ENCODE data around the gene TRUB1.

The TRUB1 gene

DNA sequence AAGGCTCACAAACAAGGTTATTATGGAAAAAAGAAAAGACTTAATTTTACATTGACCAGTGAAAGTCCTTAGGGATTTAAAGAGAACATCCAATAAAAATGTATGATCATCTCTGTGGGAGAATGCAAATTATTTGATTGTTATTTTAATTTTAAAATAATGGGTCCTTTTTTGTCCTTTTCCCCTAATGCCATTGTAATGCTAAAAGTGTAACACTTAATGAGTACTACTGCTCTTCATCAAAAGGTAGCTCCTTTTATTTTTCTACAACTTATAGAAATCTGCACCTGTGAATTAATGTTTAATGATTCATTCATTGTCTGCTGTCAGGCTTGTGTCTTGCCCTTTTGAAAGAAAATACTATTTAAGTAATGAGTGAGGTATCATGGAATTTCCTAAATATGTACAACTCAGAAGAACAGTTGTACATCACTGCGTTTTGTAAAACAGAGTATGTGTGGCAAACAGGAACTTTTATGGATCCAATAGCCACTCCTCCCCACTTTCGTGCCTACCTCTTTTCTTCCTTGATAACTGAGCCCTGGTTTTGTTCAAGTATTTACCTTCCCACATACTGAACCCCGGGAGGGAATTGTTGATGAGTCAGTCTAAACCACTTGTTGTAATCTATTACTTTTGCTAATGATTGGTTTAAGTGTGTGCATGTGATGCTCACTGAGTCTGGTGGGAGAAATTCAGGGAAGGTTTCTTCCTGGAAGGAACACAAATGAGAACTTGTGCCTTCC lies 19.9 kb upstream of the TRUB1 start:
- H4K20me1 ChIP-seq (ENCODE audit: control insufficient read depth, insufficient read depth, low read depth, low read length), result no peaks in the 10 kb centered on the region
- no peaks in the 10 kb centered on the region for H3K4me1 ChIP-seq (ENCODE audit: control insufficient read depth, low read length)
- no peaks in the 10 kb centered on the region for H3K79me2 ChIP-seq (ENCODE audit: control insufficient read depth, low read length)
- H3K9me3 ChIP-seq (ENCODE audit: control insufficient read depth, insufficient read depth, low read length), result no peaks in the 10 kb centered on the region
- H3K4me3 ChIP-seq (ENCODE audit: low read length), result no peak overlapping the region
- no peaks in the 10 kb centered on the region for H3K27me3 ChIP-seq (ENCODE audit: control insufficient read depth, low read length)
- H3F3A ChIP-seq (ENCODE audit: control insufficient read depth, insufficient read depth), result no peaks in the 10 kb centered on the region
- no peaks in the 10 kb centered on the region for H3K36me3 ChIP-seq (ENCODE audit: control insufficient read depth, low read length)
- H3K4me2 ChIP-seq (ENCODE audit: low read length), result no peak overlapping the region
- H3K27ac ChIP-seq (ENCODE audit: low read depth, low read length), result no peak overlapping the region
- H3K9me2 ChIP-seq (replicated peaks; ENCODE audit: control insufficient read depth, low read length), result no peaks in the 10 kb centered on the region
- no peak for TF ChIP-seq EZH2phosphoT487 (IDR thresholded peaks at IDR 0.05; ENCODE audit: borderline replicate concordance, low read length)
- TF ChIP-seq, protein P1, sequence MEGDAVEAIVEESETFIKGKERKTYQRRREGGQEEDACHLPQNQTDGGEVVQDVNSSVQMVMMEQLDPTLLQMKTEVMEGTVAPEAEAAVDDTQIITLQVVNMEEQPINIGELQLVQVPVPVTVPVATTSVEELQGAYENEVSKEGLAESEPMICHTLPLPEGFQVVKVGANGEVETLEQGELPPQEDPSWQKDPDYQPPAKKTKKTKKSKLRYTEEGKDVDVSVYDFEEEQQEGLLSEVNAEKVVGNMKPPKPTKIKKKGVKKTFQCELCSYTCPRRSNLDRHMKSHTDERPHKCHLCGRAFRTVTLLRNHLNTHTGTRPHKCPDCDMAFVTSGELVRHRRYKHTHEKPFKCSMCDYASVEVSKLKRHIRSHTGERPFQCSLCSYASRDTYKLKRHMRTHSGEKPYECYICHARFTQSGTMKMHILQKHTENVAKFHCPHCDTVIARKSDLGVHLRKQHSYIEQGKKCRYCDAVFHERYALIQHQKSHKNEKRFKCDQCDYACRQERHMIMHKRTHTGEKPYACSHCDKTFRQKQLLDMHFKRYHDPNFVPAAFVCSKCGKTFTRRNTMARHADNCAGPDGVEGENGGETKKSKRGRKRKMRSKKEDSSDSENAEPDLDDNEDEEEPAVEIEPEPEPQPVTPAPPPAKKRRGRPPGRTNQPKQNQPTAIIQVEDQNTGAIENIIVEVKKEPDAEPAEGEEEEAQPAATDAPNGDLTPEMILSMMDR (IDR thresholded peaks at IDR 0.05; ENCODE audit: low read depth, low read length, poor library complexity, severe bottlenecking), result no peak

GRCh38 chr10:114920459-114920858 lies 17.5 kb upstream of the TRUB1 start:
- TF ChIP-seq, protein P1 (IDR thresholded peaks at IDR 0.05; ENCODE audit: low read depth, low read length, poor library complexity, severe bottlenecking), result no peak
- no peak for TF ChIP-seq EZH2phosphoT487 (IDR thresholded peaks at IDR 0.05; ENCODE audit: borderline replicate concordance, low read length)
- Histone ChIP-seq H4K20me1 (ENCODE audit: control insufficient read depth, insufficient read depth, low read depth, low read length) (no peaks in the 10 kb centered on the region), H3K4me2 (ENCODE audit: low read length) (no peak overlapping the region), H3K4me3 (ENCODE audit: low read length) (no peak overlapping the region), H3K36me3 (ENCODE audit: control insufficient read depth, low read length) (no peaks in the 10 kb centered on the region), H3F3A (ENCODE audit: control insufficient read depth, insufficient read depth) (no peaks in the 10 kb centered on the region), H3K9me3 (ENCODE audit: control insufficient read depth, insufficient read depth, low read length) (no peaks in the 10 kb centered on the region), H3K27me3 (ENCODE audit: control insufficient read depth, low read length) (peaks cover 3% of the 10 kb centered on the region), H3K9me2 (replicated peaks; ENCODE audit: control insufficient read depth, low read length) (no peaks in the 10 kb centered on the region), H3K79me2 (ENCODE audit: control insufficient read depth, low read length) (no peaks in the 10 kb centered on the region), H3K27ac (ENCODE audit: low read depth, low read length) (no peak overlapping the region), H3K4me1 (ENCODE audit: control insufficient read depth, low read length) (no peaks in the 10 kb centered on the region)

- no peaks in the 10 kb centered on the region for H3K9me3 ChIP-seq (ENCODE audit: control insufficient read depth, insufficient read depth, low read length)
- no peaks in the 10 kb centered on the region for H3K36me3 ChIP-seq (ENCODE audit: control insufficient read depth, low read length)
- H3F3A ChIP-seq (ENCODE audit: control insufficient read depth, insufficient read depth), result no peaks in the 10 kb centered on the region
- no peak overlapping the region for H3K27ac ChIP-seq (ENCODE audit: low read depth, low read length)
- H3K9me2 ChIP-seq (replicated peaks; ENCODE audit: control insufficient read depth, low read length), result no peaks in the 10 kb centered on the region
- no peaks in the 10 kb centered on the region for H3K79me2 ChIP-seq (ENCODE audit: control insufficient read depth, low read length)
- TF ChIP-seq, protein P1 (IDR thresholded peaks at IDR 0.05; ENCODE audit: low read depth, low read length, poor library complexity, severe bottlenecking), result no peak
- TF ChIP-seq EZH2phosphoT487 (IDR thresholded peaks at IDR 0.05; ENCODE audit: borderline replicate concordance, low read length), result no peak
- peaks cover 13% of the 10 kb centered on the region for H3K27me3 ChIP-seq (ENCODE audit: control insufficient read depth, low read length)
- H3K4me3 ChIP-seq (ENCODE audit: low read length), result no peak overlapping the region
- H3K4me2 ChIP-seq (ENCODE audit: low read length), result no peak overlapping the region
- no peaks in the 10 kb centered on the region for H3K4me1 ChIP-seq (ENCODE audit: control insufficient read depth, low read length)
- no peaks in the 10 kb centered on the region for H4K20me1 ChIP-seq (ENCODE audit: control insufficient read depth, insufficient read depth, low read depth, low read length)
Measured at GRCh38 chr10:114922003-114922402, 16.0 kb upstream of the TRUB1 start.
